H9 (cell line): ENCODE data around the gene ATP12A. TPM values are rescaled to one million over a fixed set of nuclear protein-coding genes. Genes with fewer than 3 reads are reported as not detected.

ENCODE experiments used
- DNase-seq: peaks from one replicate; pipeline ENCODE4 v3.0.0-alpha.2; 2017
- H2AFZ ChIP-seq: one replicate; pipeline ENCODE4 v1.6.1; 2013; ENCODE audit warnings: mild to moderate bottlenecking, low read length, control low read depth, moderate library complexity
- H2AK5ac ChIP-seq: 2 replicates; pipeline ENCODE4 v1.6.1; 2013; ENCODE audit warnings: low read length, control low read depth, mixed read lengths; ENCODE audit not compliant: insufficient read length
- H2BK120ac ChIP-seq: one replicate; pipeline ENCODE4 v1.6.1; 2013; ENCODE audit warnings: low read depth, mild to moderate bottlenecking, low read length, control low read depth, inconsistent platforms; ENCODE audit not compliant: poor library complexity, severe bottlenecking
- H2BK12ac ChIP-seq: 2 replicates; pipeline ENCODE4 v1.6.1; 2013; ENCODE audit warnings: low read length, control low read depth, mixed read lengths, low read depth; ENCODE audit not compliant: insufficient read length
- H2BK15ac ChIP-seq: 2 replicates; pipeline ENCODE4 v1.6.1; 2013; ENCODE audit warnings: low read depth, low read length, control low read depth
- H2BK20ac ChIP-seq: one replicate; pipeline ENCODE4 v1.6.1; 2013; ENCODE audit warnings: low read depth, mild to moderate bottlenecking, low read length, control low read depth, inconsistent platforms; ENCODE audit not compliant: poor library complexity, severe bottlenecking
- H2BK5ac ChIP-seq: 2 replicates; pipeline ENCODE4 v1.6.1; 2013; ENCODE audit warnings: low read length, control low read depth, mixed read lengths; ENCODE audit not compliant: insufficient read length
- H3K14ac ChIP-seq: 2 replicates; pipeline ENCODE4 v1.6.1; 2013; ENCODE audit warnings: low read length, control low read depth; ENCODE audit not compliant: insufficient read depth
- H3K18ac ChIP-seq: 2 replicates; pipeline ENCODE4 v1.6.1; 2013; ENCODE audit warnings: low read depth, mild to moderate bottlenecking, mixed read lengths, low read length, control low read depth; ENCODE audit not compliant: insufficient read length
- H3K23ac ChIP-seq: 2 replicates; pipeline ENCODE4 v1.6.1; 2013; ENCODE audit warnings: low read length, control low read depth, mixed read lengths, low read depth; ENCODE audit not compliant: insufficient read length
- H3K23me2 ChIP-seq: 2 replicates; pipeline ENCODE4 v1.6.1; 2013; ENCODE audit warnings: low read depth, mild to moderate bottlenecking, mixed read lengths, low read length, control low read depth; ENCODE audit not compliant: insufficient read length, poor library complexity, severe bottlenecking
- H3K27ac ChIP-seq: 2 replicates; pipeline ENCODE4 v1.5.1; 2013; ENCODE audit warnings: low read length, control low read depth, mixed read lengths, low read depth; ENCODE audit not compliant: insufficient read length
- H3K27me3 ChIP-seq: 2 replicates; pipeline ENCODE4 v1.6.1; 2013; ENCODE audit warnings: low read length, control low read depth, inconsistent platforms; ENCODE audit not compliant: insufficient read depth
- H3K4ac ChIP-seq: 2 replicates; pipeline ENCODE4 v1.6.1; 2013; ENCODE audit warnings: low read depth, mild to moderate bottlenecking, control low read depth, inconsistent platforms, low read length, moderate library complexity
- H3K4me1 ChIP-seq: 2 replicates; pipeline ENCODE4 v1.6.1; 2013; ENCODE audit warnings: low read length, control low read depth, inconsistent platforms; ENCODE audit not compliant: insufficient read depth
- H3K4me2 ChIP-seq: 2 replicates; pipeline ENCODE4 v1.6.1; 2013; ENCODE audit warnings: low read length, control low read depth, mixed read lengths; ENCODE audit not compliant: insufficient read length, insufficient read depth
- H3K56ac ChIP-seq: 2 replicates; pipeline ENCODE4 v1.6.1; 2013; ENCODE audit warnings: low read depth, mild to moderate bottlenecking, mixed read lengths, low read length, control low read depth; ENCODE audit not compliant: insufficient read length
- H3K79me1 ChIP-seq: 2 replicates; pipeline ENCODE4 v1.6.1; 2013; ENCODE audit warnings: low read depth, mild to moderate bottlenecking, moderate library complexity, low read length, control low read depth, inconsistent platforms; ENCODE audit not compliant: insufficient read depth, poor library complexity, severe bottlenecking
- H3K79me2 ChIP-seq: 2 replicates; pipeline ENCODE4 v1.6.1; 2013; ENCODE audit warnings: low read length, control low read depth, inconsistent platforms; ENCODE audit not compliant: insufficient read depth
- H3K9ac ChIP-seq: 2 replicates; pipeline ENCODE4 v1.6.1; 2013; ENCODE audit warnings: low read length, control low read depth, mixed read lengths; ENCODE audit not compliant: insufficient read length; ENCODE audit errors: extremely low read depth
- H3K9me3 ChIP-seq: one replicate; pipeline ENCODE4 v1.6.1; 2013; ENCODE audit warnings: low read depth, low read length, inconsistent platforms; ENCODE audit not compliant: control insufficient read depth
- H3T11ph ChIP-seq: one replicate; pipeline ENCODE4 v1.6.1; 2013; ENCODE audit warnings: mild to moderate bottlenecking, low read length, control low read depth, inconsistent platforms
- H4K20me1 ChIP-seq: one replicate; pipeline ENCODE4 v1.6.1; 2013; ENCODE audit not compliant: control insufficient read depth, insufficient read length, insufficient read depth
- H4K5ac ChIP-seq: 2 replicates; pipeline ENCODE4 v1.6.1; 2013; ENCODE audit warnings: low read depth, mild to moderate bottlenecking, mixed read lengths, low read length, control low read depth; ENCODE audit not compliant: insufficient read length
- H4K8ac ChIP-seq: replicated peaks from 2 replicates; pipeline ENCODE4 v1.6.1; 2013; ENCODE audit warnings: low read length, control low read depth, mixed read lengths, low read depth; ENCODE audit not compliant: insufficient read length
- H4K91ac ChIP-seq: 2 replicates; pipeline ENCODE4 v1.6.1; 2013; ENCODE audit warnings: low read depth, mild to moderate bottlenecking, moderate library complexity, mixed read lengths, low read length, control low read depth; ENCODE audit not compliant: insufficient read length
- H3K27ac Mint-ChIP-seq, 3 experiments: 2 replicates in 2 of 3; 3 replicates in 1 of 3; pipeline ENCODE4 v1.8.0; 2020 to 2021; ENCODE audit warnings: mixed read lengths in 3 of 3, mild to moderate bottlenecking in 1 of 3, moderate library complexity in 1 of 3
- H3K27me3 Mint-ChIP-seq: 2 replicates; pipeline ENCODE4 v1.8.0; 2021; ENCODE audit warnings: low read depth, mild to moderate bottlenecking, moderate library complexity, mixed read lengths
- H3K36me3 Mint-ChIP-seq, 3 experiments: 2 replicates in 2 of 3; 3 replicates in 1 of 3; pipeline ENCODE4 v1.8.0; 2020 to 2021; ENCODE audit warnings: low read depth in 3 of 3, mixed read lengths in 3 of 3; ENCODE audit not compliant: insufficient read depth in 1 of 3
- H3K4me1 Mint-ChIP-seq, 2 experiments: 2 replicates each; pipeline ENCODE4 v1.8.0; 2020; ENCODE audit warnings: mixed read lengths in 2 of 2
- H3K4me3 Mint-ChIP-seq, 2 experiments: 2 replicates in 1 of 2; 3 replicates in 1 of 2; pipeline ENCODE4 v1.8.0; 2020 to 2021; ENCODE audit warnings: mild to moderate bottlenecking in 2 of 2, mixed read lengths in 2 of 2, moderate library complexity in 1 of 2
- H3K9me3 Mint-ChIP-seq, 2 experiments: 2 replicates in 1 of 2; 3 replicates in 1 of 2; pipeline ENCODE4 v1.8.0; 2020; ENCODE audit warnings: mild to moderate bottlenecking in 2 of 2, mixed read lengths in 2 of 2, moderate library complexity in 1 of 2
- CTCF ChIP-seq: fragments of 200-600 bp; sonication (generic); conservative IDR thresholded peaks from 3 replicates; pipeline ENCODE4 v1.8.0; 2021; ENCODE audit warnings: antibody characterized with exemption, mild to moderate bottlenecking
- total RNA-seq: library from RNA; stranded (reverse); gene quantifications from 2 replicates; pipeline ENCODE4 v1.2.1, GENCODE V29; 2021

The ATP12A gene
- total RNA-seq, 1 experiment from 2014 or later, result 0.94 TPM

GRCh38 chr13:24759197-24759596 is 79.0 kb downstream of the ATP12A start:
- Histone ChIP-seq H2BK120ac (no peak overlapping the region), H2BK5ac (no peak overlapping the region), H3K23me2 (no peaks in the 10 kb centered on the region), H3K56ac (no peak overlapping the region), H3K4me2 (no peak overlapping the region), H3K27ac (no peak overlapping the region), H2BK15ac (no peak overlapping the region), H3K14ac (no peak overlapping the region), H3K4ac (no peak overlapping the region), H3K9me3 (no peaks in the 10 kb centered on the region), H3K4me1 (no peaks in the 10 kb centered on the region), H2AFZ (no peak overlapping the region), H3K79me2 (no peaks in the 10 kb centered on the region), H2BK20ac (no peak overlapping the region), H2BK12ac (no peak overlapping the region), H3K79me1 (no peaks in the 10 kb centered on the region), H4K5ac (no peak overlapping the region), H3K18ac (no peak overlapping the region), H2AK5ac (no peak overlapping the region), H4K91ac (no peak overlapping the region), H4K8ac (no peak overlapping the region), H3T11ph (no peak overlapping the region), H3K9ac (no peak overlapping the region), H3K27me3 (no peaks in the 10 kb centered on the region), H3K23ac (no peak overlapping the region), H4K20me1 (no peaks in the 10 kb centered on the region)
- TF ChIP-seq CTCF, result no peak
- H3K27me3 Mint-ChIP-seq, result no peaks in the 10 kb centered on the region; the same call in 1 of the 2 replicates
- no peak for DNase-seq
- H3K27ac Mint-ChIP-seq, result no peak overlapping the region
- no peaks in the 10 kb centered on the region for H3K36me3 Mint-ChIP-seq
- no peak overlapping the region for H3K4me3 Mint-ChIP-seq
- peaks cover 5% of the 10 kb centered on the region in 2 experiments; a peak in 3 of 4 replicates for H3K4me1 Mint-ChIP-seq
- H3K9me3 Mint-ChIP-seq, result no peaks in the 10 kb centered on the region

Other genes with a start within 250 kb of the ATP12A start
- 25.9 and 26.2 TPM in 2 replicates for gene PARP4, start 167.6 kb upstream of the ATP12A start, total RNA-seq
- not detected in 2 replicates for gene RNF17, start 83.8 kb downstream of the ATP12A start, total RNA-seq